SU-DHL-6 (cell line): ENCODE measurements around the gene BLOC1S5.
"Not testable (repeated sequence)": the region's sequence is repeated elsewhere in the genome, so short reads cannot be mapped to it uniquely, and the experiment has no call there.

Experiments used
- H2AFZ ChIP-seq: fragments of 200-600 bp; sonication (generic); 2 replicates; pipeline ENCODE4 v1.6.1; 2014; ENCODE audit warnings: low read depth, mild to moderate bottlenecking, moderate library complexity, mixed read lengths, antibody characterized with exemption, low read length; ENCODE audit not compliant: severe bottlenecking
- H3F3A ChIP-seq: fragments of 200-600 bp; shearing (Covaris generic); 2 replicates; pipeline ENCODE4 v1.6.0; 2016; ENCODE audit warnings: antibody characterized with exemption, mild to moderate bottlenecking; ENCODE audit not compliant: insufficient read depth
- H3K27ac ChIP-seq: fragments of 200-600 bp; sonication (generic); 2 replicates; pipeline ENCODE4 v1.5.1; 2016; ENCODE audit warnings: low read depth, mild to moderate bottlenecking, low read length, moderate library complexity, mixed read lengths
- H3K27me3 ChIP-seq: fragments of 200-600 bp; sonication (generic), shearing (Covaris generic); 2 replicates; pipeline ENCODE4 v1.6.0; 2014; ENCODE audit warnings: mild to moderate bottlenecking, low read length
- H3K36me3 ChIP-seq: fragments of 200-600 bp; sonication (generic); 2 replicates; pipeline ENCODE4 v1.6.1; 2014; ENCODE audit warnings: mild to moderate bottlenecking, low read length, mixed read lengths
- H3K4me2 ChIP-seq: fragments of 300-600, 200-600 bp; shearing (Covaris generic), sonication (generic); 2 replicates; pipeline ENCODE4 v1.6.0; 2014; ENCODE audit warnings: low read length, low read depth, mild to moderate bottlenecking; ENCODE audit not compliant: poor library complexity, severe bottlenecking
- H3K4me3 ChIP-seq: fragments of 200-600 bp; sonication (generic); 2 replicates; pipeline ENCODE4 v1.5.1; 2014; ENCODE audit warnings: antibody characterized with exemption, low read length, mild to moderate bottlenecking, mixed read lengths; ENCODE audit not compliant: insufficient read depth, poor library complexity, severe bottlenecking
- H3K79me2 ChIP-seq: fragments of 200-600 bp; sonication (generic); 2 replicates; pipeline ENCODE4 v1.6.1; 2014; ENCODE audit warnings: mild to moderate bottlenecking, low read length, moderate library complexity; ENCODE audit not compliant: insufficient read depth
- H3K9ac ChIP-seq: fragments of 200-600 bp; sonication (generic); 2 replicates; pipeline ENCODE4 v1.7.0; 2014; ENCODE audit warnings: mild to moderate bottlenecking, low read length
- H3K9me2 ChIP-seq: fragments of 200-600 bp; sonication (generic); replicated peaks from 2 replicates; pipeline ENCODE4 v1.6.1; 2014; ENCODE audit warnings: low read length; ENCODE audit not compliant: insufficient read depth
- H3K9me3 ChIP-seq: fragments of 200-600 bp; sonication (generic); 2 replicates; pipeline ENCODE4 v1.6.1; 2014; ENCODE audit warnings: low read length, mixed read lengths; ENCODE audit not compliant: insufficient read depth
- H4K20me1 ChIP-seq: fragments of 200-600 bp; sonication (generic); 2 replicates; pipeline ENCODE4 v1.6.1; 2014; ENCODE audit warnings: low read depth, mild to moderate bottlenecking, antibody characterized with exemption, low read length, moderate library complexity, mixed read lengths
- CTCF ChIP-seq: fragments of 200-600 bp; sonication (generic); IDR thresholded peaks from one replicate; pipeline ENCODE4 v1.5.1; 2017; ENCODE audit warnings: antibody characterized with exemption, mild to moderate bottlenecking, low read length, moderate library complexity; ENCODE audit not compliant: insufficient read depth, poor library complexity, severe bottlenecking
- EZH2phosphoT487 ChIP-seq: fragments of 200-600 bp; sonication (generic), shearing (Covaris generic); conservative IDR thresholded peaks from 2 replicates; pipeline ENCODE4 v1.6.1; 2018; ENCODE audit warnings: mild to moderate bottlenecking, antibody characterized with exemption, low read length, moderate library complexity, mixed read lengths

The BLOC1S5 gene

DNA sequence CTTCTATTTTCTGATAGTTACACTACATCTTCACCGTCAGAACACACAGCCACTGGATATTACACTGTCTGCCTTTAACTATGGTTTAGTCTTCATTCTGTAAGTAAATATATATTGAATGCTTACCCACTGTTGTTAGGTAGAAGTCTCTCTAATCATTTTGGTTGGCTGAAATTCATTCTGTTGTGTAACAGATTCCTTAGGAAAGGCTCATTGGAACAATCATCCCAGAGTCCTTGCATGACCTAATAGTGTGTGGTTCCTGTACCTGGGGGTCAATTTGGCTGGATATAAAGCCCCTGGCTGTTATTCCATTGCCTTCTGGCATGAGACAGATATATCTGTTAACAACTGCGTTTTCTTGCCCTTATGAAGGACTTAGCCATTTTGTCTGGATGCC is 9.9 kb downstream of the BLOC1S5 start:
- H3K9me2 ChIP-seq = no peaks in the 10 kb centered on the region
- no peak overlapping the region for H3K4me3 ChIP-seq
- no peak overlapping the region for H2AFZ ChIP-seq
- H4K20me1 ChIP-seq = no peaks in the 10 kb centered on the region
- no peak overlapping the region for H3K9ac ChIP-seq
- H3K27me3 ChIP-seq = no peaks in the 10 kb centered on the region
- no peaks in the 10 kb centered on the region for H3K9me3 ChIP-seq
- no peaks in the 10 kb centered on the region; the same call in none of the 2 replicates for H3F3A ChIP-seq
- H3K4me2 ChIP-seq = no peak overlapping the region
- H3K27ac ChIP-seq = no peak overlapping the region
- peaks cover 28% of the 10 kb centered on the region for H3K36me3 ChIP-seq
- TF ChIP-seq CTCF (no peak), EZH2phosphoT487 (no peak)
- H3K79me2 ChIP-seq = peaks cover 37% of the 10 kb centered on the region

DNA sequence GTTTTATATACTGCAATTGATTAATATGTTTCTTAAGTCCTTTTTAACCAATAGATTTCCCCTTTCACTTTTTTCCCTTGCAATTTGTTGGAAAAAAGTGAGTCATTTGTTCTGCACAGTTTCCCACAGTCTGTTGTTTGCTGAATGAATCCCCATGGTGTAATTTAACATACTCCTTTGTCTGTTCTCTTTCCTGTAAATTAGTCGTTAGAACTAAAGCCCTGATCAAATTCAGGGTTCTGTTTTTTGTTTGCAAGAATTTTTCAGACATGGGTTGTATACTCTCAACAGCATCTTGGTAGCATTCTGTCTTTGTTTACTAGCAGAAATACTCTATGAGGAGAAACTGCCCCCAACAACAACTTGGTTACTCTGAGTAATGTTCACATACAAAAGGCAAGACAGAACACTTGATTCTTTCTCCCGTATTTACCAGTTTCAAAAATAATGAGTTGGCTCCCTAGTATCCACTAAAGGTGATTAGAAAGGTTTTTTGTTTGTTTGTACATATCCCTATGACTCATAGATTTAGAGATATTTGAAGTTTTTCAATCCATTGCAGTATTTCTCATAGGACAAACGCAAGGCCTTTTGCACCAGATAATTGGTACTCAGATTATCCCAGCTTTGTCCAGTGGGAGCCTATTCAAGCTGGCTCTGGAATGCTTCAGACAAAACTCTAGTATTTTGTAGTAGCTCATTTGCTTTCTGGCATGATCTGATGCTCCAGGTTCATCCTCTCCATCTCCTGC is 16.5 kb downstream of the BLOC1S5 start:
- Histone ChIP-seq H3K36me3 (0 out of 2 replicates have a peak, but pooled peaks cover 7% of the 10 kb centered on the region), H3K4me2 (no peak overlapping the region), H3K4me3 (no peak overlapping the region), H3K9ac (no peak overlapping the region), H3K79me2 (peaks cover 13% of the 10 kb centered on the region), H3K9me2 (no peaks in the 10 kb centered on the region), H2AFZ (no peak overlapping the region), H3K27me3 (no peaks in the 10 kb centered on the region), H4K20me1 (no peaks in the 10 kb centered on the region), H3K9me3 (no peaks in the 10 kb centered on the region), H3K27ac (no peak overlapping the region), H3F3A (no peaks in the 10 kb centered on the region)
- TF ChIP-seq EZH2phosphoT487 (no peak), CTCF (no peak)

DNA sequence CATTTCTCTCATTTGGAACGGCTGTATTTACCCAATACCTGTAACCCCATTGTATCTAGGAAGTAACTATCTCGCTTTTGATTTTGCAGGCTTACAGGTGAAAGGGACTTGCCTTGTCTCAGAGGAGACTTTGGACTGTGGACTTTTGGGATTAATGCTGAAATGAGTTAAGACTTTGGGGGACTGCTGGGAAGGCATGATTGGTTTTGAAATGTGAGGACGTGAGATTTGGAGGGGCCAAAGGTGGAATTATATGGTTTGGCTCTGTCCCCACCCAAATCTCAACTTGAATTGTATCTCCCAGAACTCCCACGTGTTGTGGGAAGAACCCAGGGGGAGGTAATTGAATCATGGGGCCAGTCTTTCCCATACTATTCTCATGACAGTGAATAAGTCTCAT is 18.4 kb downstream of the BLOC1S5 start:
- not testable (repeated sequence) for H3K9me2 ChIP-seq, H2AFZ ChIP-seq, H3K27me3 ChIP-seq, H3K4me2 ChIP-seq, H3K27ac ChIP-seq, H4K20me1 ChIP-seq, H3K9me3 ChIP-seq, H3F3A ChIP-seq, H3K9ac ChIP-seq, H3K4me3 ChIP-seq
- peaks cover 11% of the 10 kb centered on the region; the same call in 1 of the 2 replicates for H3K36me3 ChIP-seq
- H3K79me2 ChIP-seq = peaks cover 13% of the 10 kb centered on the region

- H3K9me3 ChIP-seq = no peaks in the 10 kb centered on the region
- no peak overlapping the region for H2AFZ ChIP-seq
- H3K4me3 ChIP-seq = no peak overlapping the region
- no peaks in the 10 kb centered on the region for H3K9me2 ChIP-seq
- peaks cover 30% of the 10 kb centered on the region for H3K36me3 ChIP-seq
- H3K9ac ChIP-seq = no peak overlapping the region
- H3K79me2 ChIP-seq = peaks cover 25% of the 10 kb centered on the region
- no peak overlapping the region for H3K27ac ChIP-seq
- no peak for TF ChIP-seq EZH2phosphoT487
- no peak for TF ChIP-seq CTCF
- no peaks in the 10 kb centered on the region for H3K27me3 ChIP-seq
- H3K4me2 ChIP-seq = no peak overlapping the region
- H4K20me1 ChIP-seq = no peaks in the 10 kb centered on the region
- no peaks in the 10 kb centered on the region for H3F3A ChIP-seq
These were observed 21.0 kb downstream of the BLOC1S5 start for GRCh38 chr6:8043221-8043620.
